GM19328 (cell line): ENCODE results near the gene THRB.

Experiments
- ATAC-seq: cut with Tn5 transposase; IDR thresholded peaks from one replicate; pipeline ENCODE4 v1.9.1; 2021; ENCODE audit warnings: mild to moderate bottlenecking, moderate library complexity; ENCODE audit not compliant: unreplicated experiment

The THRB gene

GRCh38 chr3:24513463-24513862 is 18.8 kb upstream of the THRB start:
- no peak for ATAC-seq

GRCh38 chr3:24512564-24513197 is 18.0 kb upstream of the THRB start:
- ATAC-seq: no peak

- ATAC-seq: no peak
These were observed 15.5 kb upstream of the THRB start for GRCh38 chr3:24510030-24510648.

GRCh38 chr3:24508423-24508839 is 13.8 kb upstream of the THRB start:
- no peak for ATAC-seq

GRCh38 chr3:24507776-24508422 is 13.2 kb upstream of the THRB start:
- no peak for ATAC-seq

GRCh38 chr3:24506966-24507775 is 12.5 kb upstream of the THRB start:
- no peak for ATAC-seq

GRCh38 chr3:24505691-24506550 is 11.3 kb upstream of the THRB start:
- ATAC-seq: no peak

GRCh38 chr3:24504772-24505171 is 10.1 kb upstream of the THRB start:
- ATAC-seq: no peak

GRCh38 chr3:24503616-24504113 is 9.0 kb upstream of the THRB start:
- ATAC-seq: peak; percentile 78

- ATAC-seq: no peak
These were observed 8.0 kb upstream of the THRB start for GRCh38 chr3:24502690-24503089.

- no peak for ATAC-seq
These were observed 6.2 kb upstream of the THRB start for GRCh38 chr3:24500806-24501205.

GRCh38 chr3:24499991-24500390 is 5.3 kb upstream of the THRB start:
- no peak for ATAC-seq

- ATAC-seq: no peak
These were observed 4.1 kb upstream of the THRB start for GRCh38 chr3:24498796-24499195.

GRCh38 chr3:24498391-24498790 is 3.7 kb upstream of the THRB start:
- no peak for ATAC-seq

- ATAC-seq: no peak
These were observed 3.3 kb upstream of the THRB start for GRCh38 chr3:24497942-24498341.

- ATAC-seq: no peak
These were observed 2.2 kb upstream of the THRB start for GRCh38 chr3:24496529-24497482.

- ATAC-seq: no peak
These were observed 810 bp upstream of the THRB start for GRCh38 chr3:24495326-24495994.

GRCh38 chr3:24493746-24494617 is 668 bp downstream of the THRB start:
- no peak for ATAC-seq
